ENCODE measurements around the gene ZNF281.

DNA sequence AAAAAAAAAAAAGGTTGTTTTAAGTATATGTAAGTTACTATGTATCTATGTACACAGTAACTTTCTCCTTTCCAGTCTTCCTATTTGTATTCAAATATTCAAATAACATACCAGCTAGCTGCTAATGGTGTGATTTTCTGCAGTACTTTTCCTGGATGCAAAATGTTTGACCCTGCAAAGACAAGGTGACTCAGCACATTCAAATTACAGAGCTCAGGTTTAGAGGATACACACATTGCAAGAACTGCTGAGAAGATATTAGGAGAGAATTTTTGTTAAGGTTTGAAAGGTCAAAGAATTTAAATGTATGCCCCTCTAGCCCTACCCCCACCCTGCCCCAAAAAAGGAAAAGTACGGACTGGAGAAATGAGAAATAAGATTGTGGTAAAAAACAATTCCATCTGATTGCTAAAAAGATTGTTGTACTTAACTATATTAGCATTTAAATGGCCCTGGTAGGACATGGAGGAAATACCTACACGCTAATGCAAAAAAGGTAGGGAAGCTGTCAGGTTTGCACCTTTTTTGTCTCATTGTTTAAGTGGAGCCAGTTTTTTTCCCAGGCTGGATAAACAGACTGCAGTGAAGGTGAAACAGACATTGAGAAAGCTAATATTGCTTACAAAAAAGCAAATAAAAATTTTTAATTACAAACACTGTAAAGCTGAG, 45.6 kb downstream of the ZNF281 start:
- TF ChIP-seq CTCF (IDR thresholded peaks at IDR 0.05) (no peak), POLR2A (IDR thresholded peaks at IDR 0.05) (no peak), EP300 (IDR thresholded peaks at IDR 0.05) (no peak), POLR2AphosphoS5 (IDR thresholded peaks at IDR 0.05) (no peak)
